Upper lobe of right lung (tissue), 1 donor: ENCODE data around the gene CENPB. TPM values are rescaled to one million over a fixed set of nuclear protein-coding genes. Genes with fewer than 3 reads are reported as not detected.

ENCODE experiments used
- ATAC-seq: fragments of 200-7000 bp; cut with Tn5 transposase; one replicate; pipeline ENCODE4 v1.9.1; 2020; ENCODE audit warnings: mild to moderate bottlenecking, moderate library complexity
- DNase-seq: peaks from one replicate; pipeline ENCODE4 v3.0.0-alpha.2; 2020
- H3K27ac ChIP-seq: fragments of 200-600 bp; one replicate; pipeline ENCODE4 v1.8.0; 2022
- H3K27me3 ChIP-seq: fragments of 200-600 bp; one replicate; pipeline ENCODE4 v1.8.0; 2022; ENCODE audit warnings: mild to moderate bottlenecking
- H3K36me3 ChIP-seq: fragments of 200-600 bp; one replicate; pipeline ENCODE4 v1.8.0; 2022
- H3K4me1 ChIP-seq: fragments of 200-600 bp; one replicate; pipeline ENCODE4 v1.8.0; 2022
- H3K4me3 ChIP-seq: fragments of 200-600 bp; one replicate; pipeline ENCODE4 v1.8.0; 2022; ENCODE audit warnings: mild to moderate bottlenecking
- H3K9me3 ChIP-seq: fragments of 200-600 bp; one replicate; pipeline ENCODE4 v1.8.0; 2022
- intact Hi-C: fragments of 100-400 bp; cut with DNase I; formaldehyde crosslinking; loops from one replicate; pipeline ENCODE4 v1.11.0; 2022
- total RNA-seq: library from RNA; stranded (reverse); fragmentation: NEBNext Ultra II Directional; extraction: Animal tissue kit (Norgen Biotek cat#: 25700); gene quantifications from one replicate; pipeline ENCODE4 v1.2.1, GENCODE V29; 2021
- TF ChIP-seq, protein P1 (sequence below): fragments of 200-600 bp; IDR thresholded peaks from one replicate; pipeline ENCODE4 v1.8.0; 2022; ENCODE audit warnings: antibody characterized with exemption
- donor health status: DM: no; HTN: yes; CAD: no; lungs with severe emphysema.

CENPB gene
- total RNA-seq, 1 donor from 2014 or later: 94.6 TPM

DNA sequence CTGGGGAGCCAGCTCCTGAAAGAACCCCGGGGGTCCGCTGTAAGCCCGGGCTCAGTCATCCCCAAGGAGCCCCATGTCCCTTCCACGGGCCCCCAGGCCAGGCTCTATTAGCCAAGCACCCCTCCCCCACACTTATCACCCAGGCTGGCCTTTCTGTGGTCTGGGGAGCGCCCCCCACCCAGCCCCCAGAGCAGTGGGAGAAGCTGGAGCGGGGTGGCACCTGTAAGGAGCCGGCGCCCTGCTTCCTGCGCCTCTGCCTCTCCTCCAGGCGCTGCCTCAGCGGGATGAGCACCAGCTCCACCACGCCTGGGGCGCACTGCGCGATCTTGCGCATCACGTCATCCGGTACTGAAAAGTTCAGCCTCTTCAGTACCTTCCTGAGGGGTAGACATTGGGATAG, 7.6 kb downstream of the CENPB start:
- no peak for DNase-seq
- TF ChIP-seq, protein P1, sequence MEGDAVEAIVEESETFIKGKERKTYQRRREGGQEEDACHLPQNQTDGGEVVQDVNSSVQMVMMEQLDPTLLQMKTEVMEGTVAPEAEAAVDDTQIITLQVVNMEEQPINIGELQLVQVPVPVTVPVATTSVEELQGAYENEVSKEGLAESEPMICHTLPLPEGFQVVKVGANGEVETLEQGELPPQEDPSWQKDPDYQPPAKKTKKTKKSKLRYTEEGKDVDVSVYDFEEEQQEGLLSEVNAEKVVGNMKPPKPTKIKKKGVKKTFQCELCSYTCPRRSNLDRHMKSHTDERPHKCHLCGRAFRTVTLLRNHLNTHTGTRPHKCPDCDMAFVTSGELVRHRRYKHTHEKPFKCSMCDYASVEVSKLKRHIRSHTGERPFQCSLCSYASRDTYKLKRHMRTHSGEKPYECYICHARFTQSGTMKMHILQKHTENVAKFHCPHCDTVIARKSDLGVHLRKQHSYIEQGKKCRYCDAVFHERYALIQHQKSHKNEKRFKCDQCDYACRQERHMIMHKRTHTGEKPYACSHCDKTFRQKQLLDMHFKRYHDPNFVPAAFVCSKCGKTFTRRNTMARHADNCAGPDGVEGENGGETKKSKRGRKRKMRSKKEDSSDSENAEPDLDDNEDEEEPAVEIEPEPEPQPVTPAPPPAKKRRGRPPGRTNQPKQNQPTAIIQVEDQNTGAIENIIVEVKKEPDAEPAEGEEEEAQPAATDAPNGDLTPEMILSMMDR: no peak
- ATAC-seq: no peak
- intact Hi-C loops: no loop called here
- Histone ChIP-seq H3K27ac (no peak overlapping the region), H3K36me3 (no peaks in the 10 kb centered on the region), H3K27me3 (no peaks in the 10 kb centered on the region), H3K9me3 (no peaks in the 10 kb centered on the region), H3K4me3 (no peak overlapping the region), H3K4me1 (peaks cover 18% of the 10 kb centered on the region)

DNA sequence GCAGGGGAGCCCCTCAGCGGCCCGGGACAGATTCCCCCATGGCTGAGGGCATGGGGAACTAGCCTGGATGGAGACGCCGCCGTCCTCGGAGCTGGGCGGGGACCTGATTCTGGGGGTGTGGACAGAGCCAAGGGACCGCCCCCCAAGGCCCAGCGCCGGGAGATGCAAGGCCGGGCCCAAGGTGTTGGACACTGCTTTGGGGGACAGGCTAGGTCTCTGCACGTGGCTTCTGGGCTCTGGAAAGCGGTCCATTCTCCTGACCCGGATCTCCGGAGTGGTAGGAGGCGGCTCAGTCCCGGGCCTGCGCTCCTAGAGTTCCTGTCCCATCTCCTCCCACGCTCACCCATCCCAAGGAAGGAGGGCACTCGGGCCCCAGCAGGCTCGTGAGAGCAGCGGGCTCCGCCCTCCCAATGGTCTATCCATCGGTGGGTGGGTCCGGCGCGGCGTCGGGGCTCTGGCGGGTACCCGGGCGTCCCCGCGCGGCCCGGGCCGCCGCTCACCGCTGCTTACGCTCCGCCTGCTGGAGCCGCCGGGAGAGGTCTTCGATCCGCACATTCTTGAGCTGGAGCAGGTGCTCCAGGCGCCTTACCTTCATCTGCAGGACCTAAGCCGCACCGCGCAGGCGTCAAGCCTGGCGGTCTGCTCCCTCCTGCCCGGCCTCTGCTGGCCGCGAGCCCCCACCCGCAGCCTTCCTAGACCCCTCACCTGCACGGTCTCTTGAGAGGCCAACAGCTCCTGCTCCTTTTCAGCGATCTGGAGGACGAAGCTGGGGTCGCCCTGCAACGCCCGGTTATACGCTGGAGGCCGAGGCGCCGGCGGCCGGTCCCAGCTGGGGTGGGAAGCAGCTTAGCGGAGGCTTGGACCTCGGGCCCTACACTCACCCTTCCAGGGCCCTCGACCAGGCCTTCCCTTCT, 8.6 kb downstream of the CENPB start:
- intact Hi-C loops: no loop called here
- H3K9me3 ChIP-seq: no peaks in the 10 kb centered on the region
- ATAC-seq (peak; percentile 83), DNase-seq (peak; percentile 87)
- no peak overlapping the region for H3K27ac ChIP-seq
- TF ChIP-seq, protein P1: no peak
- no peaks in the 10 kb centered on the region for H3K27me3 ChIP-seq
- H3K4me3 ChIP-seq: peak overlapping the region; percentile 50
- H3K4me1 ChIP-seq: peaks cover 12% of the 10 kb centered on the region
- H3K36me3 ChIP-seq: no peaks in the 10 kb centered on the region

DNA sequence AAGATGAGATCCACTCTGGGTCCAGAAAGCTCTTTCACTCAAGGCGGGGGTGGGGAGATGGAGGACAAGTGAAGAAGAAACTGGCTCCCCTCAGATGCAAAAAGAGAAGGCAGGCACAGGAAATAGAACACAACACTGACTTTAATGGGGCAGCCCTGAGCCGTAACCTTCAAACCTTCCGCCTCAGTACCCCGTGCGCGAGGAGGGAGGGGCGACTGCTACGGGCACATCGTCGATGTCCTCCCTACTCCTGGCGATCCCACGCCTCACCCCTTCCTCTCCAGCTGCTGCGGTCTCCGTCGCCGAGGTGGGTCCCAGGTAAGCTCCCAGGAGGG, 9.2 kb downstream of the CENPB start:
- ATAC-seq (peak; percentile 2), DNase-seq (no peak)
- Histone ChIP-seq H3K36me3 (no peaks in the 10 kb centered on the region), H3K27me3 (no peaks in the 10 kb centered on the region), H3K4me1 (peaks cover 12% of the 10 kb centered on the region), H3K9me3 (no peaks in the 10 kb centered on the region), H3K27ac (no peak overlapping the region), H3K4me3 (peak overlapping the region; percentile 50)
- intact Hi-C loops: no loop called here
- TF ChIP-seq, protein P1: no peak

DNA sequence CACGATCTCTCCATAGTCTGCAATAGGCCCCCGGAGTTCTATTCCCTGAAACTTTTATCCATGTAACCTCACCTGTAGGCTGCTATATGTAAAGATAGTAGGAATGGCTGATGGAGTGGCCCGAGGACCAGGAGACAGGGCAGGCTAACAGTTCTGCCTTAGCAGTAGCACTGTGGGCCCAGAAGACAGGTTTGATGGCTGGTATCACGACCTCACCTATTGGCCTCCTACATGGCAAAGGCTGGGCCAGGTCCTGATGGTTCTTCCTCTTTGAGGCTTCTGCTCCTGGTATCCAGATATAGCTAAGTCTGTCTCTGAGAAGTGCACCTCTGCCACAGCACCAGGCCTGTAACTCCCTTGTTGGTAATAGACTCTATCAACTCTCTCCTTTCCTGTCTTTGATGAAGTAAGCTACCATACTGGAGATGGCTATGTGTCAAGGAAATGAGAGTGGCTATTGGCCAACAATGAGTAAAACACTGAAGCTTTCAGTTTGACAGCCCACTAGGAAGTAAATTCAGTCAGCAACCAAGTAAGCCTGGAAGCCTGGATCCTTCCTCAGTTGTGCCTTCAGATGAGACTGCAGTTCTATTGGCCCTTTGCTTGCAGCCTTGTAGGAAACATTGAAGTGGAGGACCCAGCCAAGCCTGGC, 11.0 kb downstream of the CENPB start:
- intact Hi-C loops: no loop called here
- ATAC-seq: no peak
- no peak overlapping the region for H3K27ac ChIP-seq

DNA sequence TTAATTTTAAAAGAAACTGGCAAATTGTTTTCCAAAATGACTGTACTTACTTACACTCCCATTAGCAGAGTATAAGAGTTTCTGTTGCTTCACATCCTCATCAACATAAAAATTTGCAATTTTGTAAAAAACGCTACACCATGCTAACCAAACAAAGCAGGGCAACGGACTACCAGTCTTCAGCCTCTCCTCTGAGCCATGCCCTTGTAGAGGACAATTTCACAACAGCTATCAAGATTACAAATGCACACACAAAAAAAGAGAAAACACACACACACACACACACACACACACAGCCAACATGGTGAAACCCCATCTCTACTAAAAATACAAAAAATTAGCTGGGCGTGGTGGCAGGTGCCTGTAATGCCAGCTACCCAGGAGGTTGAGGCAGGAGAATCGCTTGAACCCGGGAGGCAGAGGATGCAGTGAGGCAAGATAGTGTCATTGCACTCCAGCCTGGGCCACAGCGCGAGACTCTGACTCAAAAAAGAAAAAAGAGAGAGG, 14.9 kb downstream of the CENPB start:
- H3K27ac ChIP-seq: no peak overlapping the region
- intact Hi-C loops: no loop called here
- peaks cover 14% of the 10 kb centered on the region for H3K4me1 ChIP-seq
- H3K9me3 ChIP-seq: no peaks in the 10 kb centered on the region
- H3K27me3 ChIP-seq: no peaks in the 10 kb centered on the region
- no peak for ATAC-seq
- TF ChIP-seq, protein P1: no peak
- DNase-seq: no peak
- H3K36me3 ChIP-seq: no peaks in the 10 kb centered on the region
- H3K4me3 ChIP-seq: no peak overlapping the region

More for the DNA sequence above, 11.0 kb downstream of the CENPB start:
- Histone ChIP-seq H3K4me3 (no peak overlapping the region), H3K9me3 (no peaks in the 10 kb centered on the region), H3K27me3 (no peaks in the 10 kb centered on the region), H3K36me3 (no peaks in the 10 kb centered on the region), H3K4me1 (peaks cover 6% of the 10 kb centered on the region)
- TF ChIP-seq, protein P1: no peak
- no peak for DNase-seq
